Cardiac muscle cell (in vitro differentiated cells and primary cell): ENCODE data around the gene SLC35B2. TPM values are rescaled to one million over a fixed set of nuclear protein-coding genes. Genes with fewer than 3 reads are reported as not detected.

Source experiments
- DNase-seq, 2 donors: peaks; one replicate each; pipeline versions ENCODE4 v3.0.0 to v3.0.0-alpha.2; 2010 to 2017; ENCODE audit warnings: low read depth in 1 of 2, low spot score in 1 of 2
- H3K27ac ChIP-seq: fragments of 200-600 bp; sonication (generic); 2 replicates; pipeline ENCODE4 v1.5.1; 2016
- H3K27me3 ChIP-seq: fragments of 200-600 bp; sonication (generic); 2 replicates; pipeline ENCODE4 v1.6.0; 2016; ENCODE audit warnings: control low read depth
- H3K36me3 ChIP-seq: fragments of 200-600 bp; sonication (generic); 2 replicates; pipeline ENCODE4 v1.5.1; 2016; ENCODE audit warnings: control low read depth
- H3K4me1 ChIP-seq: fragments of 200-600 bp; sonication (generic); 2 replicates; pipeline ENCODE4 v1.8.1; 2017; ENCODE audit warnings: low read depth, mild to moderate bottlenecking, mixed run types
- H3K4me3 ChIP-seq: fragments of 200-600 bp; sonication (generic); 2 replicates; pipeline ENCODE4 v1.5.1; 2016; ENCODE audit warnings: mild to moderate bottlenecking
- H3K9me3 ChIP-seq: fragments of 200-600 bp; sonication (generic); 2 replicates; pipeline ENCODE4 v1.5.1; 2017; ENCODE audit warnings: low read depth, mild to moderate bottlenecking, control low read depth
- polyA plus RNA-seq: library from polyadenylated mRNA; unstranded; fragments of >200 nt; fragmentation: Nextera tagmentation; extraction: Ambion mirVana; gene quantifications from 2 replicates; pipeline ENCODE4 v1.2.1, GENCODE V29; 2016
- total RNA-seq: library from RNA; depleted of rRNA; stranded (reverse); fragments of >200 nt; gene quantifications from 2 replicates; pipeline ENCODE4 v1.2.3, GENCODE V29; 2016
- TF ChIP-seq, protein P1 (sequence below): IDR thresholded peaks from 2 replicates; pipeline ENCODE4 v1.5.1; 2012; ENCODE audit warnings: low read depth, mild to moderate bottlenecking, low read length

The SLC35B2 gene
- total and polyA plus RNA-seq, 2 experiments from 2014 or later, result 34.3 to 63.3 TPM

GRCh38 chr6:44227148-44227793, 30.1 kb downstream of the SLC35B2 start:
- Histone ChIP-seq H3K27ac (peak overlapping the region; percentile 85), H3K4me1 (peaks cover 36% of the 10 kb centered on the region), H3K9me3 (no peaks in the 10 kb centered on the region), H3K27me3 (no peaks in the 10 kb centered on the region), H3K4me3 (no peak overlapping the region), H3K36me3 (peaks cover 8% of the 10 kb centered on the region)
- no peak for DNase-seq
- TF ChIP-seq, protein P1, sequence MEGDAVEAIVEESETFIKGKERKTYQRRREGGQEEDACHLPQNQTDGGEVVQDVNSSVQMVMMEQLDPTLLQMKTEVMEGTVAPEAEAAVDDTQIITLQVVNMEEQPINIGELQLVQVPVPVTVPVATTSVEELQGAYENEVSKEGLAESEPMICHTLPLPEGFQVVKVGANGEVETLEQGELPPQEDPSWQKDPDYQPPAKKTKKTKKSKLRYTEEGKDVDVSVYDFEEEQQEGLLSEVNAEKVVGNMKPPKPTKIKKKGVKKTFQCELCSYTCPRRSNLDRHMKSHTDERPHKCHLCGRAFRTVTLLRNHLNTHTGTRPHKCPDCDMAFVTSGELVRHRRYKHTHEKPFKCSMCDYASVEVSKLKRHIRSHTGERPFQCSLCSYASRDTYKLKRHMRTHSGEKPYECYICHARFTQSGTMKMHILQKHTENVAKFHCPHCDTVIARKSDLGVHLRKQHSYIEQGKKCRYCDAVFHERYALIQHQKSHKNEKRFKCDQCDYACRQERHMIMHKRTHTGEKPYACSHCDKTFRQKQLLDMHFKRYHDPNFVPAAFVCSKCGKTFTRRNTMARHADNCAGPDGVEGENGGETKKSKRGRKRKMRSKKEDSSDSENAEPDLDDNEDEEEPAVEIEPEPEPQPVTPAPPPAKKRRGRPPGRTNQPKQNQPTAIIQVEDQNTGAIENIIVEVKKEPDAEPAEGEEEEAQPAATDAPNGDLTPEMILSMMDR, result no peak

DNA sequence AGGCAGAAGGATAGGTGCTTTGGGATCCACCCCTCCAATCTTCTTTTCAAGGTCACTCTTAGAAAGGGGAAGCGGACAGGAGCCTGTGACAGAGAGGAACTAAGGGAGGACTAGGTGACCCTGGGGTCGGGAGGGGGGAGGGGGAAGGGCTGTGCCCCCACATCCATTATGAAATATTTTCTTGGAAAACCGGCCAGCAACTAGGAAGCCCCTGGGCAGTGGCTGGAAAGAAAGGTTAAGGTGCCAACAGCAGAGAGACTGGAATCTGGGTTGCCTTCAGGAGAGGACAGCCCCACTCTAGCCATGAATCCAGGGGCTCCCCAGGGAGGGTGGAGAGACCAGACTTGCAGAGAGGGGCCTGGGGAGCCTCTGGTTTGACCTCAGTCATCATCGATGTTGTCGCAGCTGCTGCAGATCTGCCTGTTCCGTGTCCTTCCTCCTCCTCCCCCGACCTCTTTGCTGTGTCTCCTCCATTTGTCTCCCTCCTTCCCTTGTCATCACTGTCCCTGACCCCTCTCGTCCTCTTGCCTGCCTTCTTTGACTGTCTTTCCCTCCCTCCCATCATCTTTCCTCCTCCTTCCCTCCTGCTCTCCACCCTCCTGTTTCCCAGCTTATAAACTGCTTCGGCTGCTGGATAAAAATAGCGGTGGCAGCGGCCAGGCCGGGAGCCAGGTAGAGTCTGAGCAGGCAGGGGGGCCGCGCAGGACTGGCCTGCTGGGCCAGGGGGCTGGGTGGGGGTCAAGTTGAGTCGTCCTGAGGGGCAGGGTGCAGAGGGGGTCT, 30.8 kb downstream of the SLC35B2 start:
- Histone ChIP-seq H3K36me3 (peaks cover 4% of the 10 kb centered on the region), H3K27me3 (no peaks in the 10 kb centered on the region), H3K9me3 (no peaks in the 10 kb centered on the region), H3K27ac (peak overlapping the region; percentile 85), H3K4me1 (peaks cover 36% of the 10 kb centered on the region), H3K4me3 (no peak overlapping the region)
- peak in 1 of 2 donors; percentile 54 for DNase-seq
- TF ChIP-seq, protein P1, result no peak

DNA sequence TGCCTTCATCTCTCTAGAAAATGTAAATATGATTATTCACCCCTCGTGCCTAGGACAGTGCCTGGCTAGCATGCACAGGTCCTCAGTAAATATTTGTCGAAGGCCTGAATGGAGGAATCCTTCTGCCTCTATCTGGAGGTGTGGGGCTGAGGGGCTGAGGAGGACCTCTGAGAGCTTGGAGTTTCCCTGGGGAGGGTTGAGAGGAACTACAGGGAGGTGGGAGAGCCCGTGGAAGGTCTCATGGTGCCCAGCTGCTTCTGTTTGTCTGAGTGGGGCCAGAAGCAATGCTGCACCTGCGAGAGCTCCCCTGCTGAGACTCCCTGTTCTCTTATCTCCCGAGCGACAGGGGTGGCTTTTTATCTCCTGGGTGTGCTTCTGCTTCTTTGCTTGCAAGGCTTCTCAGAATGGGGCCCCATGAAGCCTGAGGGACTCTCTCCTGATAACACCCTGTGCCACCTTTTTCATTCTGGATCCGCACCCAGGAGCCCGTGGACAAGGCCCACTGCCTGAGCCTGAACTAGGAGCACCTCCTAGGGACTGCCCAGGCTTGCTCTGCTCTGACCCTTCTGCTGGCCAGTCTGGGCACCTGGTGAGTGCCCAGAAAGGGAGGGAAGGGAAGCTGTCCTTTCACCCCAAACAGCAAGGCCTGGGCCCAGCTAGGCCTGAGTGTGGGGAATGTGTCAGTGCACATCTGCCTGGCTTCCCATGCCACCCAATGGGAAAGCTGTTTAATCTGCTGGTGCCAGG, 31.6 kb downstream of the SLC35B2 start:
- Histone ChIP-seq H3K4me1 (peaks cover 36% of the 10 kb centered on the region), H3K4me3 (no peak overlapping the region), H3K27me3 (no peaks in the 10 kb centered on the region), H3K27ac (peak overlapping the region; percentile 85), H3K36me3 (peaks cover 1% of the 10 kb centered on the region), H3K9me3 (no peaks in the 10 kb centered on the region)
- TF ChIP-seq, protein P1, result no peak
- DNase-seq, result no peak

DNA sequence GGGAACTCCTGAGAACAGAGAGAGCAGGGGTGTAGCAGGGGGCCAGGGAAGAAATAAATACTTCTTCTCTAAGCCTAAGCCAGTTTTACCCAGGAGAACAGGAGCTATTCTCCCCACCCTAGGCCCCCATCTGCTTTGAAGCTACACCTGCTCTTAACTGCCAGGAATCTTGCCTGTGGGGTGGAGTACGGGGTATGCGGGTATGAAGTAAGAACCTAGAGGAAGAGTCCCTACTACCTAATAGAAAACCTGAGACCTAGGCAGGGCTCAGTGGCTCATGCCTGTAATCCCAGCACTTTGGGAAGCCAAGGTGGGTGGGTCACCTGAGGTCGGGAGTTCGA, 32.4 kb downstream of the SLC35B2 start:
- DNase-seq, result no peak
- no peaks in the 10 kb centered on the region for H3K27me3 ChIP-seq
- H3K4me1 ChIP-seq, result peaks cover 36% of the 10 kb centered on the region
- TF ChIP-seq, protein P1, result no peak
- H3K36me3 ChIP-seq, result no peaks in the 10 kb centered on the region
- H3K27ac ChIP-seq, result no peak overlapping the region
- no peak overlapping the region for H3K4me3 ChIP-seq
- no peaks in the 10 kb centered on the region for H3K9me3 ChIP-seq

DNA sequence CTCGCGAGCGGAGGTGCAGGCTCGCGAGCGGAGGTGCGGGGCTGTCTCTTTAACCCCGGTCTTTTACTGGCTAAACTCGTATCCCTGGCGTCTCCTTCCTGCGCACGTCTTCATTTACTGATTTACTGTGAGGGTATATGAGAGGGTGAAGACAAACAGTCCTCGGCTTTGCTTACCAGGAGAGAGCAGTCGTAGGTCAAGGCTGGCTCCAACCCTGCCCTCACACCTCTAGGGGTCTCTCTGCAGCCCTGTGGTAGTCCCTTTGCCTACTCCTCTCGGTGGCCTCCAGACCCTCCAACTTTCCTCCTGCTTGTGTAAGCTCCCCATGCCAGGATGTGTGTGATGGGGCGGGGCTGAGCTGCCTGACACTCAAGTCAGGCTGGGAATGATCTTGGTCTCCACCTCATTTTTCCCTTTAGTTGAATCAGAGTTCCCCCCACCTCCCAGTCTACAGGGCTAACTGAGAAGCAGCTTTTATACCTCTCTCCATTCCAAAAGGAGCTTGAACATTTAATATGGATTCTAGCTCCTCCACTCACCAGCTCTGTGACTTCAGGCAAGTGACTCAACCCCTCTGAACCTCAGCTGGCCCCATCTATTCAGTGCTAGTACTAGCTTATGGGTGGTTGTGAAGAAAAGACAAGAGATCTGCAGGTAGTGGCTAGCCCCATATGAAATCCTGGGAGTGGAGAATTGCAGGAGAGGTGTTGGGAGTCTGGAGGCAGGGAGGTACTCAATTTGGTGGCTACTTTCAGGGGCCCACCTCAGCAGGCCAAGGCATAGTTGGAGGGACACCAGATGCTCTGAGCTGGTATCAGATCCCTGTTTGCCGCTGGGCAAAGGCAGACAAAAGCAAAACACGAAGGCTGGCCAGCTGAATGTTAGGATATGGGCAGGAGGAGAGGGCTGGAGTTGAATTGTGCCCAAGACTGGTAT, 33.0 kb downstream of the SLC35B2 start:
- Histone ChIP-seq H3K36me3 (no peaks in the 10 kb centered on the region), H3K4me1 (peaks cover 36% of the 10 kb centered on the region), H3K27me3 (no peaks in the 10 kb centered on the region), H3K9me3 (no peaks in the 10 kb centered on the region), H3K27ac (no peak overlapping the region), H3K4me3 (peak overlapping the region; percentile 47)
- TF ChIP-seq, protein P1, result no peak
- DNase-seq, result peak; percentile 16 to 39
